Ishikawa (cell line): ENCODE results near the gene URB1.

Experiments
- CREB1 ChIP-seq: IDR thresholded peaks from 2 replicates; pipeline ENCODE4 v1.6.1; 2012; ENCODE audit warnings: low read depth
- EP300 ChIP-seq: IDR thresholded peaks from 2 replicates; pipeline ENCODE4 v1.6.1; 2012; ENCODE audit warnings: borderline replicate concordance
- RAD21 ChIP-seq: IDR thresholded peaks from 2 replicates; pipeline ENCODE4 v1.6.1; 2012; ENCODE audit warnings: low read depth
- TAF1 ChIP-seq: IDR thresholded peaks from 2 replicates; pipeline ENCODE4 v1.6.1; 2012; ENCODE audit warnings: low read depth, mild to moderate bottlenecking
- TF ChIP-seq, protein P1 (sequence below): IDR thresholded peaks from 2 replicates; pipeline ENCODE4 v1.6.1; 2012

DNA sequence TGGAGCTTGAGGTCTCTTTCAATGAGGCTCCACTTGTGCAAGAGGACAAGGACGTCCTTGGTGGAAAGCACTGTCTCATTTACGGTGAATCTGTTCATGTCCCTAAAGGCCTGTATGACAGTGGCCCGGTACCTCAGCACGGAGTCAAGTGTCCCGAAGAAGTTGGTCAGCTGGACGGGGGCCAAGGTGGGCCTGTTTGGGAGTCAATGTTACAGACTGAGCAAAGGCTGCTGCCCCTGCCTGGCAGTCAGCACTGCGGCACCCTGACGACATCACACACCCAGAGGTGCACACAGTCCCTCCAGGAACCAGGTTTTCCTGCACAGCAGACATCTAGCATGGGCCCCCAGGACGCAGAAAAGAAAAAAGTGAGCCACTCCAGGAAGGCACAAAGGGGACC, 75.1 kb downstream of the URB1 start:
- TF ChIP-seq, protein P1, sequence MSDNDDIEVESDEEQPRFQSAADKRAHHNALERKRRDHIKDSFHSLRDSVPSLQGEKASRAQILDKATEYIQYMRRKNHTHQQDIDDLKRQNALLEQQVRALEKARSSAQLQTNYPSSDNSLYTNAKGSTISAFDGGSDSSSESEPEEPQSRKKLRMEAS = no peak
- TF ChIP-seq CREB1 (no peak), EP300 (no peak), RAD21 (no peak), TAF1 (no peak)
